Lower leg skin (tissue), 4 donors: Measurements from ENCODE around the gene STAT3. TPM values are rescaled to one million over a fixed set of nuclear protein-coding genes. Genes with fewer than 3 reads are reported as not detected.

Source experiments
- DNase-seq, 2 donors: peaks; one replicate each; pipeline ENCODE4 v3.0.0-alpha.2; 2019; ENCODE audit warnings: low spot score in 2 of 2
- H3K4me3 ChIP-seq: fragments of 200-600 bp; sonication (generic); 2 replicates; pipeline ENCODE4 v1.5.1; 2017; ENCODE audit warnings: mild to moderate bottlenecking, low read depth; ENCODE audit not compliant: poor library complexity, severe bottlenecking
- POLR2A ChIP-seq, 2 donors: fragments of 450-650 bp; IDR thresholded peaks; one replicate each; pipeline ENCODE4 v1.6.1; 2016 to 2017; ENCODE audit warnings: antibody characterized with exemption in 2 of 2, mild to moderate bottlenecking in 1 of 2, moderate library complexity in 1 of 2
- WGBS, 2 donors: methylation state at CpG; one replicate each; pipeline ENCODE4 v1.1.5; 2018; 5-methylcytosine and 5-hydroxymethylcytosine counted together
- intact Hi-C: fragments of 100-400 bp; cut with DNase I; formaldehyde crosslinking; loops from one replicate; pipeline ENCODE4 v1.15.0; 2023; ENCODE audit warnings: low total_unique reads
- total RNA-seq, 4 donors: library from RNA; depleted of rRNA; stranded (reverse); fragments of >200 nt; gene quantifications; one replicate each; pipeline ENCODE4 v1.1.0, GENCODE V29; 2016
- TF ChIP-seq, protein P1 (sequence below), 3 donors: fragments of 450-650 bp; IDR thresholded peaks; one replicate each; pipeline ENCODE4 v1.5.1; 2016; ENCODE audit warnings: antibody characterized with exemption in 3 of 3, mild to moderate bottlenecking in 3 of 3, moderate library complexity in 2 of 3

The STAT3 gene
- total RNA-seq, 4 donors from 2014 or later = 109 to 149 (median 124) TPM

DNA sequence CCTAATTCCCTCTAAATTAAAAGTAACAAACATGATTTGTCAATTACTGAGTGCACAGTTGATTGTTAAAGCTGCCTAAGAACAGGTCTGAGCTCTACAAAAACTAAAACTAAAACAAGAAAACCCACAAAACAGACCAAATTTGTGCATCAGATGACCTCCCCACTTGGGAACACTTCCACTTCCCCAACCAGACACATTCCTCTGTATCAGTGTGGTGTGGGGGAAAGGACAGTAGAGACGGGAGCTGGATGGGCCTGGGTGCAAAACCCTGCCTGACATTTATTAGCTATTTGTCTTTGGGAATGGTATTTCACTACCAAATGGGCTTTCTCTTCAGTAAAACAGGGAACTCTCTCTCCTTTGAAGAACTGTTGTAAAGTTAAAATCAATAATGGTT is 29.8 kb downstream of the STAT3 start:
- WGBS, 2 donors = 65 to 67% methylated on average over 1 of the region's 1 CpG
- intact Hi-C loops = no loop called here

DNA sequence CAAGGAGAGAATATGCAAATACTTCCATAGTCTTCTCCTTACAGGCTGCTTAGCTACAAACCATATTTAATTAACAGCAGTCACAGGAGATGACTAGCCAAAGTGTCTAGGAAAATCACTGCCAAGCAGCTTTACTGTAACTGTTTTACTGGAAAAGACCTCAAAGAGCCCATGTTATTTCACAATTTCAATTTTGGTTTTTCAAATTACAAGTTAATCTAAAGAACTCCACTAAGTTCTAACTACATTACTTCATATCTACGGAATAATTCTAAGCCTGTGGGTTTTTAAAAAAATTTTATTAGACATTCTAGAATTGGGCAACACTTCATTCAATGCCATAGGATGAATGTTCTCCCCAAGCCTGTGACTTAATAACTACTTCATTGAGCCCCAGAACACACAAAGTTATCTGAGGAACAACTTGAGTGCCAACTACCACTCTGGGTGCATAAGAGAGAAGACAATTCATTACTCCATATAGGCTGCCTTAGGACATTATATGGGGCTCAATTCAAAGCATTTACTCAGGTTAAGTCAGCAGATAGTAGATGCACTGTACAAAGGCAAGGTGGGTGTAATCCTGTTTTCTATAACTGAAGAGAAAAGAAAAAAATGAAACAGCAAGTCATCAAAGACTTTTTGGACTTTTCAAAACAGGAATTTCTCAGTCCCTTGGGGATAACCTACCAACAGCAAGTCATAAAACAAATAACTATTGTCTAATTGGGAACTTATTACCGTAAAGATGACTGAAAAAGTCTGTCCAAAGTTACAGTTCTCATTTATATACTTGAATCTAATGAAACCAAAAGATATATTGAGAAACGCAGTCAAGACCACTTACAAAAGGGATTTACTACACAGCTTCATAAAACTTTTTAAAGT is 33.0 kb downstream of the STAT3 start:
- no peak for TF ChIP-seq POLR2A (IDR thresholded peaks at IDR 0.05)
- 48 to 49% methylated on average over 3 of the region's 3 CpGs for WGBS, 2 donors
- no peak overlapping the region for H3K4me3 ChIP-seq
- intact Hi-C loops = no loop called here
- DNase-seq = no peak

More for the DNA sequence above, 29.8 kb downstream of the STAT3 start:
- no peak for TF ChIP-seq POLR2A (IDR thresholded peaks at IDR 0.05)
- TF ChIP-seq, protein P1, sequence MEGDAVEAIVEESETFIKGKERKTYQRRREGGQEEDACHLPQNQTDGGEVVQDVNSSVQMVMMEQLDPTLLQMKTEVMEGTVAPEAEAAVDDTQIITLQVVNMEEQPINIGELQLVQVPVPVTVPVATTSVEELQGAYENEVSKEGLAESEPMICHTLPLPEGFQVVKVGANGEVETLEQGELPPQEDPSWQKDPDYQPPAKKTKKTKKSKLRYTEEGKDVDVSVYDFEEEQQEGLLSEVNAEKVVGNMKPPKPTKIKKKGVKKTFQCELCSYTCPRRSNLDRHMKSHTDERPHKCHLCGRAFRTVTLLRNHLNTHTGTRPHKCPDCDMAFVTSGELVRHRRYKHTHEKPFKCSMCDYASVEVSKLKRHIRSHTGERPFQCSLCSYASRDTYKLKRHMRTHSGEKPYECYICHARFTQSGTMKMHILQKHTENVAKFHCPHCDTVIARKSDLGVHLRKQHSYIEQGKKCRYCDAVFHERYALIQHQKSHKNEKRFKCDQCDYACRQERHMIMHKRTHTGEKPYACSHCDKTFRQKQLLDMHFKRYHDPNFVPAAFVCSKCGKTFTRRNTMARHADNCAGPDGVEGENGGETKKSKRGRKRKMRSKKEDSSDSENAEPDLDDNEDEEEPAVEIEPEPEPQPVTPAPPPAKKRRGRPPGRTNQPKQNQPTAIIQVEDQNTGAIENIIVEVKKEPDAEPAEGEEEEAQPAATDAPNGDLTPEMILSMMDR (IDR thresholded peaks at IDR 0.05) = no peak
- peak in 1 of 2 donors; percentile 9 for DNase-seq
- H3K4me3 ChIP-seq = no peak overlapping the region

DNA sequence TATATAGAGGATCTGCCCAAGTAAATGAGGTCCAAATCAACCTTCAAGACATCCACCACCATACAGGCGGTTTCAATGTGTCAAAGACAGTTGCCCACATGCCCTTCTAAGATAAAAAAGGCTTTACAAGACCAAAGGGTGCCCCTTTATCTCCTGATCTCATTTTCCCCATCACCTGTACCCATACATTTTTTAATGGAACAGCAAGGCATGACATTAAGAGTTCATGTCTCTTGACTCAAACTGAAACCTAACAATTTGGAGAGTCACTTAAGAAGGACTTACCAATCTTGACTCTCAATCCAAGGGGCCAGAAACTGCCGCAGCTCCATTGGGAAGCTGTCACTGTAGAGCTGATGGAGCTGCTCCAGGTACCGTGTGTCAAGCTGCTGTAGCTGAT is 40.1 kb downstream of the STAT3 start:
- intact Hi-C loops = no loop called here
- DNase-seq = no peak
- 94 to 96% methylated on average over 3 of the region's 3 CpGs for WGBS, 2 donors
- H3K4me3 ChIP-seq = no peak overlapping the region
- TF ChIP-seq POLR2A (IDR thresholded peaks at IDR 0.05) = no peak
- TF ChIP-seq, protein P1 (IDR thresholded peaks at IDR 0.05) = no peak

DNA sequence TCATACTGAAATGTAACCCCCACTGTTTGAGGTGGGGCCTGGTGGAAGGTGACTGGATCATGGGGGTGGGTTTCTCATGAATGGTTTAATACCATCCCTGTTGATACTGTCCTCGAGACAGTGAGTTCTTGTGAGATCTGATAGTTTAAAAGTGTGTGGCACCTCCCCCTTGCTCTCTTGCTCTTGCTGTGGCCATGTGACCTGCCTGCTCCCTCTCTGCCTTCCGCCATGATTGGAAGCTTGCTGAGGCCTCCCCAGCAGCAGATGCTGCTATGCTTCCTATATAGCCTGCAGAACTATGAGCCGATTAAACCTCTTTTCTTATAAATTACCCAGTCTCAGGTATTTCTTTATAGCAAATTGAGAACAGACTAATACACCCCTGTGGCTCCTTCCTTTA is 40.6 kb downstream of the STAT3 start:
- WGBS, 2 donors = 63 to 75% methylated on average over 3 of the region's 3 CpGs
- no peak overlapping the region for H3K4me3 ChIP-seq
- no peak for TF ChIP-seq POLR2A (IDR thresholded peaks at IDR 0.05)
- TF ChIP-seq, protein P1 (IDR thresholded peaks at IDR 0.05) = no peak
- no peak for DNase-seq
- intact Hi-C loops = no loop called here

DNA sequence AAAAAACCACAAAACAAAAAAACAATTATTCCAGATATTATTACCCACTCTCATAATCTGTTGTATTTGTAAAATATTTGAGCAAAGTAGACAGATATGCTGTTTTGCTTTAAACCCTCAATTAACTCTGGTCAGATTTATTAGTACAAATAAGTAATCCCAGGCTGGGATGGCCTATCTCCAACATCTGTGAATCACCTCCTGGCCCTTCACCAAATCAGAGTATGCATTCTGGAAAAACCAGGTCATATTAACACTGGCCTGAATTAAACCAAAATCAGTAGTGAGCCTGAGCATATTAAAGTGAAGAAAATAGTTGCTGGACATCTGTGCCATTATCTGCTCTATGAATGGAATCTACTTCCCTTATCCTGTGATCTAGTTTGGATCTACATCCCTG is 41.0 kb downstream of the STAT3 start:
- peak in 1 of 2 donors; percentile 68 for DNase-seq

DNA sequence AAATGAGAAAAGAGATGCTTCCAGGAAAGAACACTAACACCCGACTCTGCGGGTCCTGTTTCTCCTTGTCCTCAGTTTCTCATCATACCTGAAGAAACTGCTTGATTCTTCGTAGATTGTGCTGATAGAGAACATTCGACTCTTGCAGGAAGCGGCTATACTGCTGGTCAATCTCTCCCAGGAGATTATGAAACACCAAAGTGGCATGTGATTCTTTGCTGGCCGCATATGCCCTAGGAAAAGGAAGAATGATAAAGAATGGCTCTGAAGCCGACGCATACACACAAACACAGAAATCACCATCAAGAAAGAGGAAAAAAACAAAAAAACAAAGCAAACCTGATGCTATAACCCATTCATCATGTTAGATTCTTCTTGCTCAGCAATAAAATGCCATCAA is 41.8 kb downstream of the STAT3 start:
- H3K4me3 ChIP-seq = no peak overlapping the region
- no peak for DNase-seq
- TF ChIP-seq, protein P1 (IDR thresholded peaks at IDR 0.05) = no peak
- TF ChIP-seq POLR2A (IDR thresholded peaks at IDR 0.05) = no peak
- 83 to 88% methylated on average over 8 of the region's 8 CpGs for WGBS, 2 donors
- intact Hi-C loops = no loop called here

More for the DNA sequence above, 41.0 kb downstream of the STAT3 start:
- no peak overlapping the region for H3K4me3 ChIP-seq
- intact Hi-C loops = no loop called here
- TF ChIP-seq, protein P1 (IDR thresholded peaks at IDR 0.05) = no peak
- TF ChIP-seq POLR2A (IDR thresholded peaks at IDR 0.05) = no peak
